ENCODE measurements around the gene MAN1C1.

- TF ChIP-seq, protein P1, sequence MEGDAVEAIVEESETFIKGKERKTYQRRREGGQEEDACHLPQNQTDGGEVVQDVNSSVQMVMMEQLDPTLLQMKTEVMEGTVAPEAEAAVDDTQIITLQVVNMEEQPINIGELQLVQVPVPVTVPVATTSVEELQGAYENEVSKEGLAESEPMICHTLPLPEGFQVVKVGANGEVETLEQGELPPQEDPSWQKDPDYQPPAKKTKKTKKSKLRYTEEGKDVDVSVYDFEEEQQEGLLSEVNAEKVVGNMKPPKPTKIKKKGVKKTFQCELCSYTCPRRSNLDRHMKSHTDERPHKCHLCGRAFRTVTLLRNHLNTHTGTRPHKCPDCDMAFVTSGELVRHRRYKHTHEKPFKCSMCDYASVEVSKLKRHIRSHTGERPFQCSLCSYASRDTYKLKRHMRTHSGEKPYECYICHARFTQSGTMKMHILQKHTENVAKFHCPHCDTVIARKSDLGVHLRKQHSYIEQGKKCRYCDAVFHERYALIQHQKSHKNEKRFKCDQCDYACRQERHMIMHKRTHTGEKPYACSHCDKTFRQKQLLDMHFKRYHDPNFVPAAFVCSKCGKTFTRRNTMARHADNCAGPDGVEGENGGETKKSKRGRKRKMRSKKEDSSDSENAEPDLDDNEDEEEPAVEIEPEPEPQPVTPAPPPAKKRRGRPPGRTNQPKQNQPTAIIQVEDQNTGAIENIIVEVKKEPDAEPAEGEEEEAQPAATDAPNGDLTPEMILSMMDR (IDR thresholded peaks at IDR 0.05): no peak
- TF ChIP-seq ETV6 (CRISPR knock-in tag; IDR thresholded peaks at IDR 0.05) (no peak), JUN (CRISPR knock-in tag; IDR thresholded peaks at IDR 0.05) (no peak), FOXJ3 (CRISPR knock-in tag; IDR thresholded peaks at IDR 0.05; ENCODE audit: borderline replicate concordance) (no peak), USF2 (CRISPR knock-in tag; IDR thresholded peaks at IDR 0.05) (no peak), ZNF121 (CRISPR knock-in tag; IDR thresholded peaks at IDR 0.05) (no peak), ZBTB21 (CRISPR knock-in tag; IDR thresholded peaks at IDR 0.05; ENCODE audit: borderline replicate concordance) (no peak), IRF2 (CRISPR knock-in tag; IDR thresholded peaks at IDR 0.05; ENCODE audit: borderline replicate concordance, low read depth) (no peak), ZBTB43 (CRISPR knock-in tag; IDR thresholded peaks at IDR 0.05) (no peak), PRDM15 (CRISPR knock-in tag; IDR thresholded peaks at IDR 0.05) (no peak)
- TF ChIP-seq, protein P2, sequence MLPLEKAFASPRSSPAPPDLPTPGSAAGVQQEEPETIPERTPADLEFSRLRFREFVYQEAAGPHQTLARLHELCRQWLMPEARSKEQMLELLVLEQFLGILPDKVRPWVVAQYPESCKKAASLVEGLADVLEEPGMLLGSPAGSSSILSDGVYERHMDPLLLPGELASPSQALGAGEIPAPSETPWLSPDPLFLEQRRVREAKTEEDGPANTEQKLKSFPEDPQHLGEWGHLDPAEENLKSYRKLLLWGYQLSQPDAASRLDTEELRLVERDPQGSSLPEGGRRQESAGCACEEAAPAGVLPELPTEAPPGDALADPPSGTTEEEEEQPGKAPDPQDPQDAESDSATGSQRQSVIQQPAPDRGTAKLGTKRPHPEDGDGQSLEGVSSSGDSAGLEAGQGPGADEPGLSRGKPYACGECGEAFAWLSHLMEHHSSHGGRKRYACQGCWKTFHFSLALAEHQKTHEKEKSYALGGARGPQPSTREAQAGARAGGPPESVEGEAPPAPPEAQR (CRISPR knock-in tag; IDR thresholded peaks at IDR 0.05): no peak
- TF ChIP-seq, protein P3, sequence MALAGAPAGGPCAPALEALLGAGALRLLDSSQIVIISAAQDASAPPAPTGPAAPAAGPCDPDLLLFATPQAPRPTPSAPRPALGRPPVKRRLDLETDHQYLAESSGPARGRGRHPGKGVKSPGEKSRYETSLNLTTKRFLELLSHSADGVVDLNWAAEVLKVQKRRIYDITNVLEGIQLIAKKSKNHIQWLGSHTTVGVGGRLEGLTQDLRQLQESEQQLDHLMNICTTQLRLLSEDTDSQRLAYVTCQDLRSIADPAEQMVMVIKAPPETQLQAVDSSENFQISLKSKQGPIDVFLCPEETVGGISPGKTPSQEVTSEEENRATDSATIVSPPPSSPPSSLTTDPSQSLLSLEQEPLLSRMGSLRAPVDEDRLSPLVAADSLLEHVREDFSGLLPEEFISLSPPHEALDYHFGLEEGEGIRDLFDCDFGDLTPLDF (CRISPR knock-in tag; IDR thresholded peaks at IDR 0.05): no peak
Observed at GRCh38 chr1:25694167-25695007, 77.8 kb downstream of the MAN1C1 start.

Measured in WTC11 (cell line).